ENCODE data around the gene ATP12A. TPM values are rescaled to one million over a fixed set of nuclear protein-coding genes. Genes with fewer than 3 reads are reported as not detected.

The ATP12A gene
- total RNA-seq, 1 donor from 2014 or later, result not detected

GRCh38 chr13:24748061-24748400 lies 67.8 kb downstream of the ATP12A start:
- Histone ChIP-seq H3K27me3 (no peaks in the 10 kb centered on the region), H3K4me1 (peaks cover 0 to 7% of the 10 kb centered on the region in 2 donors), H3K9me3 (no peaks in the 10 kb centered on the region), H3K27ac (no peak overlapping the region), H3K36me3 (no peaks in the 10 kb centered on the region), H3K4me3 (peak overlapping the region; percentile 38 to 58)
- intact Hi-C loops (cut with DNase I), result no loop called here
- no peak for DNase-seq (ENCODE audit: low spot score in 2 of 2)
- TF ChIP-seq, protein P1, sequence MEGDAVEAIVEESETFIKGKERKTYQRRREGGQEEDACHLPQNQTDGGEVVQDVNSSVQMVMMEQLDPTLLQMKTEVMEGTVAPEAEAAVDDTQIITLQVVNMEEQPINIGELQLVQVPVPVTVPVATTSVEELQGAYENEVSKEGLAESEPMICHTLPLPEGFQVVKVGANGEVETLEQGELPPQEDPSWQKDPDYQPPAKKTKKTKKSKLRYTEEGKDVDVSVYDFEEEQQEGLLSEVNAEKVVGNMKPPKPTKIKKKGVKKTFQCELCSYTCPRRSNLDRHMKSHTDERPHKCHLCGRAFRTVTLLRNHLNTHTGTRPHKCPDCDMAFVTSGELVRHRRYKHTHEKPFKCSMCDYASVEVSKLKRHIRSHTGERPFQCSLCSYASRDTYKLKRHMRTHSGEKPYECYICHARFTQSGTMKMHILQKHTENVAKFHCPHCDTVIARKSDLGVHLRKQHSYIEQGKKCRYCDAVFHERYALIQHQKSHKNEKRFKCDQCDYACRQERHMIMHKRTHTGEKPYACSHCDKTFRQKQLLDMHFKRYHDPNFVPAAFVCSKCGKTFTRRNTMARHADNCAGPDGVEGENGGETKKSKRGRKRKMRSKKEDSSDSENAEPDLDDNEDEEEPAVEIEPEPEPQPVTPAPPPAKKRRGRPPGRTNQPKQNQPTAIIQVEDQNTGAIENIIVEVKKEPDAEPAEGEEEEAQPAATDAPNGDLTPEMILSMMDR (IDR thresholded peaks at IDR 0.05), result no peak

DNA sequence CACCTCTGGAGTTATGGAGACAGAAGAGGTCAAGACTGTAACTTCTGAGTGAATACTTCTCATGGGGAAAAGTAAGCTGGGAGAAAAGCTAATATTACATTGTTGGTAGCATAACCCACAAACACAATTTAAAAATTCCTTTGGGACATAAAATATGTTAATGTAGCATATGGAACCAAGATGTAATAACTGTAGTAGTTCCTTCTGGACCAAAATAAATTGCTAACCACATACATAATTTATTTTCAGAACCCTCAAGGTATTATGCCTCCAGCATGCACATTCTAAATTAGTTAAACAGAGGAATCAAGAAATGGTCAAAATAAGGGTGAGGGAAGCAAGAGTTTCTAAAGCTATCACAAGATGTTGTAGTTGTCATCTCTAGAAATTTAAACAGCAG lies 79.0 kb downstream of the ATP12A start:
- H3K27ac ChIP-seq, result no peak overlapping the region
- H3K9me3 ChIP-seq, result no peaks in the 10 kb centered on the region
- DNase-seq (ENCODE audit: low spot score in 2 of 2), result no peak
- H3K4me1 ChIP-seq, result no peaks in the 10 kb centered on the region
- no peak overlapping the region for H3K4me3 ChIP-seq
- no peaks in the 10 kb centered on the region for H3K36me3 ChIP-seq
- intact Hi-C loops (cut with DNase I), result no loop called here
- TF ChIP-seq, protein P1 (IDR thresholded peaks at IDR 0.05), result no peak
- no peaks in the 10 kb centered on the region for H3K27me3 ChIP-seq

Other genes starting within 250 kb of the ATP12A start
- gene PARP4, start 167.6 kb upstream of the ATP12A start, total RNA-seq, result 15.8 TPM
- gene RNF17, start 83.8 kb downstream of the ATP12A start, total RNA-seq, result not detected

Measured in ascending aorta (tissue), 2 donors.